Measurements from ENCODE around the gene OGN.

GRCh38 chr9:92353051-92353450, 51.3 kb downstream of the OGN start:
- TF ChIP-seq CTCF (conservative IDR thresholded peaks at IDR 0.05; ENCODE audit: low read length) (no peak), EZH2phosphoT487 (IDR thresholded peaks at IDR 0.05; ENCODE audit: borderline replicate concordance, low read depth, low read length) (no peak)
